ENCODE measurements around the gene IKZF1. TPM values are rescaled to one million over a fixed set of nuclear protein-coding genes. Genes with fewer than 3 reads are reported as not detected.

The IKZF1 gene
- total RNA-seq, 1 experiment from 2014 or later = not detected

DNA sequence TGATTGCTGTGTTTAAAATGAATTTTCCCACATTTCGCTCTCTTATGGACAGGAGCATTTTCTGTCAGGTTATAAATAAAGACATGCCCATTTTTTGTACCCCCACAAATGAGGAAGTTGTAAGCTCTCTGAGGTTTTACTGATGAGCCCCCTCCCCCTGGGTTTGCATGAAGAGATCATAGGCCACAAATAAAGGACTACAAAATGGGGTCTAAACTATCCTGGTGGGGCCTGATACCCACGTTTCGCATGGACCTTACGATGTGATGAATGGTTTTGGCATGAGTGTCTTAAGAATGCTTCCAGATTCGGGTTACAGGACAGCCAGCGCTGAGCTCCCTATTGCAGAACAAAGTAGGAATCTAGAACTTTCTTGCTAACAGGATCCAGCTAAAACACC is 5.8 kb downstream of the IKZF1 start:
- no peaks in the 10 kb centered on the region for H3K36me3 ChIP-seq
- no peak overlapping the region for H3K4me3 ChIP-seq
- no peaks in the 10 kb centered on the region for H3K9me3 ChIP-seq (replicated peaks)
- no peak overlapping the region for H3K27ac ChIP-seq
- DNase-seq = no peak
- H3K4me1 ChIP-seq = no peaks in the 10 kb centered on the region
- H3K27me3 ChIP-seq = peaks cover 14% of the 10 kb centered on the region; the same call in 1 of the 2 replicates

DNA sequence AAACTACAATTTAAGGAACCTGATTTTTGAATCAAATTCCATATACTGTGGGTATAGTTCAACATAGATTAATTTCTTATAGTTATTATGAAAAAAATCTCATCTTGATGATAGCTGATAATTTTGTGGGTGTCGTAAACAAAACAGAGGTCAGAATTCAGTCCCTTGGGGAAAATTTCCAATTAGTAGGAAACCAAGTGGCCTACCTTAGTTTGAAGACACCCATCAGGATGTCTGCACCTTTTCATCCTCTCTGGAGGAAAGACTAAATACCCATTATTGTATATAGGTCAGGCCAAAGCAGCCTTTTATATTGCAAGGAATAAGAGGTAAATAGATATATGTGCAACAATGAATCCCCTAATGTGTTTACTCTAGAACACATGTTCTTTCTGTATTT is 6.4 kb downstream of the IKZF1 start:
- peaks cover 14% of the 10 kb centered on the region; the same call in 1 of the 2 replicates for H3K27me3 ChIP-seq
- H3K4me1 ChIP-seq = no peaks in the 10 kb centered on the region
- no peaks in the 10 kb centered on the region for H3K36me3 ChIP-seq
- no peak for DNase-seq
- no peaks in the 10 kb centered on the region for H3K9me3 ChIP-seq (replicated peaks)
- H3K4me3 ChIP-seq = no peak overlapping the region
- no peak overlapping the region for H3K27ac ChIP-seq

DNA sequence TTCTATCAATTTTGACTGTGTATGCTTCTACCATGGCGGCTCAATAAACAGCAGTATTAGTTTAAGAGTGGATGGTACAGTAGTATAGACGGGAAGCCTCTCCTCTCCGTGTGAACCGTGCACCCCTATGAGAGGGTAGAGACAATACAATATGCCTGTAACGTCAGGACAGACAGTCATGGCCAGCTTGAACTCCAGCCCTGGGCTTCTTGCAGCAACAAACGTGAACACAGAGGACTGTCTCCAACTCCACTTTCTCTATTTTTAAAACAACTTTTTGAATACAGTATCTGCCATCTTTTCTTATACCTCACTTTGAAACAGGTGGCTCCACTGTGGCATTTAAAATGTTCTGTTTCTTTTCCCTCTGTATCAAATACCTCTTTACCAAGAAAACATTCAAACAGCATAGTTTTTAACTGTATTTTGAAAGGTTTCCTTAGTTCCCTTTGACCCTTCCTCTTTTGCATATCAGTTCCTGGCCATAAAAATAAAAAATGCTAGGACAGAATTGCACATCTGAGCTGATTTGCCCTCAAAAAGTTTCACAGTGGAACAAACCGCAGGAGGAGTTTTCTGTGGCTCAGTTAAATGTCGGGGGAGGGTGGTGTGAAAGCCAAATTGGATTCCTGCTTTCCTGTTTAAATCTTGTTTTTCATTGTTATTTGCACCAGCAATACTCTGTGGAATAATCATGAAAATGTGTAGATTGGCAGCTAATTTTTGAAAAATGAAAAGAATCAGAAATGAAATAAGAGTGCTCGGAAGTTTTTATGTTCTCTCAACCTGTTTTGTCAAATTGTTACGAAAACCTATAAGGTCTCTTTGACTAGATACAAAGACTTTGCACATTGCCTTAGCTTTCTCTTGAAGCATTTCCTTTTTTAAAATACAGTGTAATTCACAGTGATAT is 8.0 kb downstream of the IKZF1 start:
- Histone ChIP-seq H3K4me3 (no peak overlapping the region), H3K36me3 (no peaks in the 10 kb centered on the region), H3K9me3 (replicated peaks) (no peaks in the 10 kb centered on the region), H3K27ac (no peak overlapping the region), H3K4me1 (no peaks in the 10 kb centered on the region), H3K27me3 (peaks cover 14% of the 10 kb centered on the region; the same call in 1 of the 2 replicates)
- DNase-seq = no peak

DNA sequence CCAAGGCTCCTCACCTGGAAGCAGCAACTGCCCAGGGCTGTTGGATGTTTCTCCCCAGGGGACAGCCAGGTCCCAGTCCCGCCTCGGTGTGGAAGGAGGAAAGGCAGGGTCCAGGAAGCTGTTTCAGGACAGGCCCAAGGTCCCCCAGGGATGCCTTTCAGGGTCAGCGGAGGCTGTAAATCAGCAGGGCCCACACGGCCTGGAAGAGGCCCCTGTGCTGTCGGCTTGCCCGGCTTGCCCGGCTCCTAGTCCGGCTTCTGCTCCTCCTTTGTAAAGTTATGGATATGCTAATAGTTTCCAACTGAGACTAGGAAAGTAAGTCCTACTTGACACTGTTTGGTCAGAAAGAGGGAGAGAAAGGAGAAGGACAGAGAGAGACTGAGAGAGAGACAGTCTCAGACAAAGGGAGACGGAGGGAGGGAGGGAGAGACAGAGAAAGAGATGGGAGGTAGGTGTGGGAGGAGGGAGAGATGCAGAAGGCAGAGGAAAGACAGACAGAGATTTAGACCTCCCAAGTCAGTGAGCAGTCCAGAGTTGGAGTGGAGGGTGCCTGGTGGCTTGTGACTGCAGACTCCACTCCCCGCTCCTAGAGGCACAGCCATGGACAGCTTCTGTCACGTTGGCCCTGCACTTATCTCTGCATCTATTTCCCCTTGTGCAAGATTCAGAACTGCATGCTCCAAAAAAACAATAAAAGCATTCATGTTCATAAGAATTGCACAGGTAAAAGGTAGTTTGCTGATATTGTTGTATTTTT is 10.5 kb downstream of the IKZF1 start:
- no peaks in the 10 kb centered on the region for H3K36me3 ChIP-seq
- no peak overlapping the region for H3K4me3 ChIP-seq
- H3K9me3 ChIP-seq (replicated peaks) = no peaks in the 10 kb centered on the region
- no peak overlapping the region for H3K27ac ChIP-seq
- H3K4me1 ChIP-seq = no peaks in the 10 kb centered on the region
- H3K27me3 ChIP-seq = peaks cover 14% of the 10 kb centered on the region
- no peak for DNase-seq

DNA sequence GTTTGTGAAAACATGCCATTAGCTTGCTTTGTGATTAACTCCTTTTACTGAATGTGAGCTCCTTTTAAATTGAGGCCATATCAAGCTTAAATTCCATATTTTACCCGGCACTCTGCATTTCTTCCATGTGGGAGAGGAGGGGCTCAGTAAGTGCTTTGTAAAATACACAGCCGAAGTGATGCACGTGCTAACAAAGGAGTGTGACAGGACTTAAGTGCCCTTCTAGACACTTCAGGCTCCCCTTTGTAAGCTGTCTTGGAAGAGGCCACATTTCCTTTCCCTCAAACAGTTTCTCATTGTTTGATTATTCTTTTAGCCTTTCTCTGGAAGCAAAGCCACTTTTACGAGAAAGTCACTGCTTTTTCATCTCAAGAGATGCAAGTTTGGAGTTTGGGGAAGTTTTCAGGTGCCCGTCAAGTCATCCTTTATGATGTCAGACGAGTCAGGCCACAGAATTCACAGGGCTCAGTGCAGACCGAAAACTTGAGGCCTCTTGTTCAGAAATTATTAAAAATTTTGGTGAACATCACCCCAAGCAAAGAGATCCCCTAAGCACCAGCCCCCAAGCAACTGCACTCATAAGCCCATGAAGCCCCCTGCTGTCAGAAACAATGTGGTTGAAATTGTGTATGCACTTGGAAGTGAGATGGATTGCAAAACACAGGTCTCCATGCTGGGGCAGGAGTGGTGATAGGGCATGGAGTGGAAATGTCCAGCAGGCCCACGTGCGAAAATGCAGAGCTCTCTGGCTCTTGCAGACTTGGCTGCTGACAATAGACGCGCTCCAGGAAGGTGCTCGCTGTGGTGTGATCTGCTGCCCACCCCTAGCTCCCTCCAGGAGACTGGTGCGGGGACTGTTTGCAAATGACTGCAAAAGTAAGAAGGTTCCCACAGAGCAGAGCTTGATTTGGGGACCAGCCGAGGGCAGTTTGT is 11.5 kb downstream of the IKZF1 start:
- Histone ChIP-seq H3K4me3 (no peak overlapping the region), H3K27me3 (peaks cover 19% of the 10 kb centered on the region), H3K27ac (no peak overlapping the region), H3K36me3 (no peaks in the 10 kb centered on the region), H3K9me3 (replicated peaks) (no peaks in the 10 kb centered on the region), H3K4me1 (no peaks in the 10 kb centered on the region)
- DNase-seq = no peak

DNA sequence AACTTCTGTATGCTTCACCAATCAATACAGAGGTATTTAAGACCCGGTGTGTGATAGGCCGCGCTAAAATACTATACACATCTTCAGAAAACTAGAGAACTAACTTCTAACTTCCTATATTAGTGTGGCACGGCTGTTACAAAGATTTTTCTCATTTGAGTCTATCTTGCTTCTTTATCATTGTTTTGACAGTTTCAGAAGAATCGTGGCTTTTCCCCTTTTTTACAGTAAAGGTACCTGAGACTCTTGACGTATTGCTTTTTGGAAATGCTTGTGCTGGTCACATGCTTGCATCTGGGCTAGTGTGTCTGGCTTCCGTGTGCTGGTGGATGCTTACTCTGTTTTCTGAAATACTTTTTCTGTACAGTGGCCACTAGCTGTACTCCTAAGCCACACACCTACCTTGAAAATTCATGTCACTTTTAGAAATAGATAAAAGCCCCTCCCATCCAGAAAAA is 12.7 kb downstream of the IKZF1 start:
- Histone ChIP-seq H3K27ac (no peak overlapping the region), H3K4me3 (no peak overlapping the region), H3K36me3 (no peaks in the 10 kb centered on the region), H3K4me1 (no peaks in the 10 kb centered on the region), H3K27me3 (peaks cover 21% of the 10 kb centered on the region), H3K9me3 (replicated peaks) (no peaks in the 10 kb centered on the region)
- DNase-seq = no peak

DNA sequence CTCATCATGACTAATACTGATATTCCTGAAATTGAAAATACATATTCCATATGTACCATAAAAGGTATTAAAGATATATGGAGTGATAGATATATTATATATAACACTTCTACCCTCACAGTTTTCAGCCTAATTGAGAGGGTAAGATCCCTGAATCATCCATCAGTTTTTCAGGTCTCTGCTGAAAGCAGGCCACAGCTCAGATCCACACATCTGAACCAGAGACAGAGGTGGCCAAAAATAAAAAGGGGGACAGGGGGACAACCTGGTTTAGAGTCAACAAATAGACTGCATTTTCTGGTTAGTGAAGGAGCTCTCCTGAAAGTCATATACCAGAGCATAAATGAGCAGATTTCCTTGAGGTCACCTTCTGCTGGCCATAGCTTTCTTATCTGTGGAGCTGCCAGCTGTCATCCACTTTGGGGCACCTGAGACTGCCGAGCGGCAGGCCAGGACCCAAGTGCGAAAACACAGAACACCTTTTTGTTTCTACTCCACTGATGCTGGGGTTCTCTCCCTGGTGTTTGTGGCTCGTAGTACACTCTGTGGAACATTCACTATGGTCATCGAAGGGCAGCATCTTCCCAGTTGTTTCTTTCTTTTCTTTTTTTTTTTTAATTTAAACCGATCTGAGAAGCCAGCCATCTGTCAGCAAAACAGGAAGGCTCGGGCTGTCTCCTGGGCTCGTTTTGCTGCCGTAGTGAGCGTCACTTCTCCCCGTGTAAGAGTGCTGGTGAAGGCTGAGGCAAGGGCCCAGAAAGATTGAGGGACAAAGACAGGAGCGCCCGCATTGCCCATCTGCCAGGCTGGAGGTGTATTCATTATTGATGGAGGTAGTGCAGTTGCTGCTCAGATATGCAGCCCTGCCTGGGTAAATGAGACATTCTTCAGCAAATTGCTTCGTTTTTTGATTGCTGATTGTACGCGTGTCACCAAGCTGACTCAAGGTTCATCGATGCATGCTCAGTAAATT is 13.5 kb downstream of the IKZF1 start:
- no peaks in the 10 kb centered on the region for H3K36me3 ChIP-seq
- DNase-seq = no peak
- H3K27ac ChIP-seq = no peak overlapping the region
- no peaks in the 10 kb centered on the region for H3K4me1 ChIP-seq
- peaks cover 21% of the 10 kb centered on the region for H3K27me3 ChIP-seq
- H3K4me3 ChIP-seq = no peak overlapping the region
- H3K9me3 ChIP-seq (replicated peaks) = no peaks in the 10 kb centered on the region

DNA sequence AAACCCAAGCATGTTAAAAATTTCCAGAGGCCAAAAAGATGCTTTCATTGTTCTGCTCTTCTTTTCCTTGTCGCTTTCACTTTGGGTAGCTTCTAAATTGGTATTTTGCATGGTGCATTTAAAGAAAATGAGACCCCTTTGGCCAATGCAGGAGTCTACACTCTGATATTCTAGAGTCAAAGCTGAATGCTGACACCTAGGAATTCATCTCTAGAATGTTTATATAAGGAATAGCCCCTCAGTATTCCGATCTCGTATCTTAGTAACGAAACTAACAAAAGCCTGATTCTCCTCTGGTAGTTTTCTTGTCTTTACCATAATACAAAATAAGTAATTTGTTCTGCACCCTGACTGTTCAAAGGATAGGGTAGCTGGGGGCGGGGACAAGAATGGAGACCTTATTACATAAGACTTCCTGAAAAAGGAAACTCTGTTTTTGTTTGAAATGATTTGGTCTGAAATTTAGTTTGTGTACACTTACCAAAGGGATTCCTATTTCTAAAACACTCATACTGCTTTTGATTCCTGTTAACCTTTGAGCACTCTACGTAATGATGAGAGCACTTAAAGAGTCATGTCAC is 17.1 kb downstream of the IKZF1 start:
- Histone ChIP-seq H3K9me3 (replicated peaks) (no peaks in the 10 kb centered on the region), H3K4me1 (no peaks in the 10 kb centered on the region), H3K4me3 (no peak overlapping the region), H3K36me3 (no peaks in the 10 kb centered on the region), H3K27me3 (peaks cover 15% of the 10 kb centered on the region), H3K27ac (no peak overlapping the region)
- no peak for DNase-seq

DNA sequence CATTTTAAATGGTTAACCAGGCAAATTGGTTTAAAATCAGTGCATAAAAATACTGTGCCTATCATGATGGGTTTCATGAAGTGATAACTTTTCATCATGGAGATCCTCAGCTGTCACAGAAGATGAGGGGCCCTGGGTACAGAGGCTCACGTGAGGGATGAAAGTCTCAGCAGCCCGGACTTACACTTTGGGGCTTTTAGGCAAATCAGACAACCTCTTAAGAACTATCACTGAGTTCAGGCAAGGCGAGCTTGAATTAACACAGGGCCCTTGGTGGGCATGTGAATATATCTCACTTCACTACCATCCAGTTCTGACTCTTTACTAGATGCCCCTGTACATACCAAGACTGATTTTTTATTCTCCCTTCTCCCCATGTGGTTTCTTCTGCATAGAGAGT is 19.6 kb downstream of the IKZF1 start:
- no peaks in the 10 kb centered on the region for H3K4me1 ChIP-seq
- H3K4me3 ChIP-seq = no peak overlapping the region
- no peaks in the 10 kb centered on the region for H3K36me3 ChIP-seq
- H3K27ac ChIP-seq = no peak overlapping the region
- no peak for DNase-seq
- no peaks in the 10 kb centered on the region for H3K9me3 ChIP-seq (replicated peaks)
- H3K27me3 ChIP-seq = peaks cover 27% of the 10 kb centered on the region; the same call in 1 of the 2 replicates

DNA sequence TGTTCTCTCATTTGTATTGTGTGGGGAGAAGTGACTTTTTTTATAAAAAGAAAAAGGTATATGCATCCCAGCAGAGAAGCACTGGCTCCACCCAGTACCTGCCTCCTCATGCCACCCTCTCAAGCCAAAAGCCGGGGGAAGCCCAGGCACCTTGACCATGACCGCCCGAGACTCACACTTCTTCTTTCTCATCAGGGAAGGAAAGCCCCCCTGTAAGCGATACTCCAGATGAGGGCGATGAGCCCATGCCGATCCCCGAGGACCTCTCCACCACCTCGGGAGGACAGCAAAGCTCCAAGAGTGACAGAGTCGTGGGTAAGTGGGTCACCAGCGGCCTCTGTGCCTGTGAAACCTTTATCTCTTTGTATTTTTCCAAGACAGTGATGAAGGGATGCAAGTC is 22.9 kb downstream of the IKZF1 start:
- Histone ChIP-seq H3K36me3 (no peaks in the 10 kb centered on the region), H3K4me3 (no peak overlapping the region), H3K27ac (no peak overlapping the region), H3K9me3 (replicated peaks) (no peaks in the 10 kb centered on the region), H3K4me1 (no peaks in the 10 kb centered on the region), H3K27me3 (peaks cover 24% of the 10 kb centered on the region; the same call in 1 of the 2 replicates)
- DNase-seq = no peak

DNA sequence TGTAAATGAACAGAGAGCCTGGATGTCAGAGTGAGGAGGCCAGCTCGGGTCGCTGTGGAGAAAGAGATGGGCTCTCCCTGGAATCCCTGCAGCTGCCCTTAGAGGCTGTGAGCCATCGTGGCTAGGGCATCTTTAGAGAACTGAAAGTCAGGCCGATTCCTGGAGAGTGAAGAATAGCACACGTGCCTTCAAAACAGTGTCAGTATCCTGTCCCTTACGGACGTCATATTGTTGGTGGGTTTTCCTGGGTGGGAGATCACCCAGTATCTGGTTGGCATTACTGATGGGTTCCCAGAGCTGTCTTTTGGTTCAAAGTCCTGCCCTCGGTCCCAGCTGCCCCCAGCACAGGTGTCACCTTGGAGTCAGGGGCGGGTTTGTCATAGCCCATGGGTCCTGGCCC is 25.3 kb downstream of the IKZF1 start:
- DNase-seq = no peak
- H3K27ac ChIP-seq = no peak overlapping the region
- no peaks in the 10 kb centered on the region for H3K4me1 ChIP-seq
- no peak overlapping the region for H3K4me3 ChIP-seq
- peaks cover 5% of the 10 kb centered on the region; the same call in 1 of the 2 replicates for H3K9me3 ChIP-seq (replicated peaks)
- H3K36me3 ChIP-seq = no peaks in the 10 kb centered on the region
- H3K27me3 ChIP-seq = peaks cover 30% of the 10 kb centered on the region; the same call in 1 of the 2 replicates

DNA sequence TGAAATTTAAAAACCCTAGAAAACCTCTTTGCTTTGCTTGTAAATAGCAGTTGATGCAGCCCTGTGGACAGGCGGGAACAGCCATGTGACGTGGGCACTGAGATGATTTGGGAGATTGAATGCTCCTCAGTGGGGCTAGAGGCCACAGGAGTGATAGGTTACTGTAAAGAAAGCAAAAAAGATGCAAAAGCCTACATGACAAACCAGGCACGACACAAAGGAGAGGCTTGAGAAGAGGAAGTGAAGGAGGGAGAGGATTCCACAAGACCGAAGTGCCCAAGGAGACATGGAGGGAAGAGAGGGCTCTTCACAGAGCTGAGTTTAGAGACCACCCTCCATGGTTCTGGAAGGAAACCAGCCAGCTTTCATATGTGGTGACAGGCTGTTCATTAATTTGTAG is 25.7 kb downstream of the IKZF1 start:
- DNase-seq = no peak
- H3K9me3 ChIP-seq (replicated peaks) = peaks cover 5% of the 10 kb centered on the region; the same call in 1 of the 2 replicates
- H3K4me3 ChIP-seq = no peak overlapping the region
- H3K27me3 ChIP-seq = peaks cover 30% of the 10 kb centered on the region; the same call in 1 of the 2 replicates
- no peaks in the 10 kb centered on the region for H3K36me3 ChIP-seq
- H3K27ac ChIP-seq = no peak overlapping the region
- no peaks in the 10 kb centered on the region for H3K4me1 ChIP-seq

DNA sequence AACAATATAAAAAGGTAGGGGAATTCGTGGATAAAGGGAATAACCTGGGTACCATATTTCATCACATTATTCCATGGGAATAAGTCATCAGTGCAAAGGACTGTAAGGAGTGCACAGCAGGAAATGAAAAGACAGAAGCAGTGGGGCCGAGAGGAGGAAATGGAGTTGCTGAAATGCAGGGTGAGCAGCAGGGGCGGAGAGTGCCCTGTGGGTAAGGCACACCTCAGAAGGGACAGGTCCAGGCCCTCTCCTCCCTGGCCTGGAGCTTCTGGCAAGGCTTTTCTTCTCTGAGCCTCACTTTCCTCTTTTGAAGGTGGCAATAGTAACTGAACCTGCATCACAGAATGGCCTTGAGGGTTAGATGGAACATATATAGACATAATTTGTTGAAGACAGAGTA is 26.2 kb downstream of the IKZF1 start:
- no peak overlapping the region for H3K27ac ChIP-seq
- H3K4me3 ChIP-seq = no peak overlapping the region
- peaks cover 5% of the 10 kb centered on the region; the same call in 1 of the 2 replicates for H3K9me3 ChIP-seq (replicated peaks)
- H3K27me3 ChIP-seq = peaks cover 29% of the 10 kb centered on the region; the same call in 1 of the 2 replicates
- no peaks in the 10 kb centered on the region for H3K36me3 ChIP-seq
- DNase-seq = no peak
- no peaks in the 10 kb centered on the region for H3K4me1 ChIP-seq
